PC-3 (cell line): ENCODE data around the gene THRB. TPM values are rescaled to one million over a fixed set of nuclear protein-coding genes. Genes with fewer than 3 reads are reported as not detected.

ENCODE experiments used
- ATAC-seq: fragments of 200-7000 bp; cut with Tn5 transposase; 2 replicates; pipeline ENCODE4 v1.9.1; 2020; ENCODE audit warnings: mild to moderate bottlenecking, moderate library complexity
- BruUV-seq: library from RNA; stranded (reverse); fragments of 400-500 nt; replicated peaks from 2 replicates; lab custom pipeline; 2021; lab: Mats Ljungman, UMichigan
- CTCF ChIA-PET: fragments of 300-600 bp; sonication (Branson Sonifier 250); formaldehyde crosslinking; loops from one replicate; lab custom pipeline; 2022; ENCODE audit warnings: antibody characterized with exemption; lab: Charles Lee
- POLR2A ChIA-PET: fragments of 300-600 bp; sonication (Branson Sonifier 250); formaldehyde crosslinking; loops from one replicate; lab custom pipeline; 2022; ENCODE audit warnings: antibody characterized with exemption; ENCODE audit not compliant: unreplicated experiment; lab: Charles Lee
- DNase-seq: peaks from one replicate; pipeline ENCODE4 v3.0.0-alpha.2; 2015
- H2AFZ ChIP-seq: fragments of 300-600 bp; sonication (generic); 2 replicates; pipeline ENCODE4 v1.6.0; 2016; ENCODE audit warnings: antibody characterized with exemption, low read length
- H3F3A ChIP-seq: fragments of 300-600 bp; sonication (generic); one replicate; pipeline ENCODE4 v1.6.0; 2017; ENCODE audit warnings: antibody characterized with exemption, low read length, control low read depth, mild to moderate bottlenecking; ENCODE audit not compliant: unreplicated experiment
- H3K27ac ChIP-seq: fragments of 300-600 bp; sonication (generic); 2 replicates; pipeline ENCODE4 v1.5.1; 2016; ENCODE audit warnings: mild to moderate bottlenecking, low read length
- H3K27me3 ChIP-seq: fragments of 300-600 bp; sonication (generic); 2 replicates; pipeline ENCODE4 v1.6.1; 2016; ENCODE audit warnings: low read length, mixed read lengths
- H3K36me3 ChIP-seq: fragments of 300-600 bp; sonication (generic); 2 replicates; pipeline ENCODE4 v1.6.1; 2016; ENCODE audit warnings: low read depth, mixed run types, low read length, mixed read lengths
- H3K4me1 ChIP-seq: fragments of 300-600 bp; sonication (generic); 2 replicates; pipeline ENCODE4 v1.5.1; 2016; ENCODE audit warnings: low read length; ENCODE audit not compliant: insufficient read depth
- H3K4me2 ChIP-seq: fragments of 300-600 bp; sonication (generic); 2 replicates; pipeline ENCODE4 v1.6.0; 2016; ENCODE audit warnings: low read length
- H3K4me3 ChIP-seq: fragments of 300-600 bp; sonication (generic); 2 replicates; pipeline ENCODE4 v1.5.1; 2016; ENCODE audit warnings: mild to moderate bottlenecking, low read length, mixed read lengths
- H3K79me2 ChIP-seq: fragments of 300-600 bp; sonication (generic); 2 replicates; pipeline ENCODE4 v1.6.1; 2017; ENCODE audit warnings: low read length, mixed read lengths
- H3K9ac ChIP-seq: fragments of 300-600 bp; sonication (generic); 2 replicates; pipeline ENCODE4 v1.6.0; 2016; ENCODE audit warnings: mild to moderate bottlenecking, low read length
- H3K9me2 ChIP-seq: fragments of 300-600 bp; sonication (generic); replicated peaks from 2 replicates; pipeline ENCODE4 v1.6.1; 2016; ENCODE audit warnings: mixed run types, low read length, mixed read lengths
- H3K9me3 ChIP-seq: fragments of 300-600 bp; sonication (generic); 2 replicates; pipeline ENCODE4 v1.6.1; 2016; ENCODE audit warnings: low read length, mixed read lengths
- H4K20me1 ChIP-seq: fragments of 300-600 bp; sonication (generic); 2 replicates; pipeline ENCODE4 v1.6.1; 2016; ENCODE audit warnings: low read length, mixed read lengths
- EZH2 ChIP-seq: fragments of 300-600 bp; sonication (generic); IDR thresholded peaks from one replicate; pipeline ENCODE4 v1.6.1; 2017; ENCODE audit warnings: antibody characterized with exemption, mild to moderate bottlenecking, low read length; ENCODE audit not compliant: unreplicated experiment
- EZH2phosphoT487 ChIP-seq: fragments of 300-600 bp; sonication (generic); IDR thresholded peaks from 2 replicates; pipeline ENCODE4 v1.6.1; 2018; ENCODE audit warnings: mild to moderate bottlenecking, antibody characterized with exemption, low read length, borderline replicate concordance
- intact Hi-C: fragments of 100-400 bp; cut with micrococcal nuclease; formaldehyde crosslinking; loops from 2 replicates; pipeline ENCODE4 v1.9.0; 2023
- total RNA-seq: library from RNA; depleted of rRNA; stranded (reverse); fragments of >200 nt; gene quantifications from 2 replicates; pipeline ENCODE4 v1.2.3, GENCODE V29; 2014
- TF ChIP-seq, protein P1 (sequence below): fragments of 300-600 bp; sonication (generic); conservative IDR thresholded peaks from 2 replicates; pipeline ENCODE4 v1.5.1; 2017; ENCODE audit warnings: antibody characterized with exemption, low read depth, mild to moderate bottlenecking, low read length

The THRB gene
- total RNA-seq, 1 experiment from 2014 or later, result 9.7 TPM

DNA sequence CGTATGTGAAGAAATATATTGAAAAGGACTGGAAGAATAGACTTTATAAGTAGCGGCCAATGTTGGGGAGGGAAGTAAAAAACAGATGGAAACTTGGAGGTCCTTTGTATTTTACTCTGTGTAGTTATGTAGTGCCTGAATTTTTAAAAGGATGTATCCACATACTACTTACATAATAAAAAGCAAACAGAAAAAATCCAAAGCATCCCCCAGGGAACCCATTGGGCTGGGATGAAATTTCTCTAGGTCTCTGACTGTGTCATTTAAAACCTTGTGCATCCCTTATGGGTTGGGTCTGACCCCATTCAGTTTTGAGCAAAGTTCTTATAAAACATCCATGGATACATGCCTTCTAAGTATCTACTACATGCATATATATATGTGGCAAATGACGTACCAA lies 408.4 kb downstream of the THRB start:
- H3K27ac ChIP-seq, result no peak overlapping the region
- H3K4me3 ChIP-seq, result no peak overlapping the region
- intact Hi-C loops, result loop anchor here (5.0 kb wide), 1 partner anchor 61 kb away; no protein-coding TSS in a partner anchor
- no peak overlapping the region for H3K9ac ChIP-seq
- no peaks in the 10 kb centered on the region for H3K9me3 ChIP-seq
- no peaks in the 10 kb centered on the region for H4K20me1 ChIP-seq
- CTCF ChIA-PET, result no interaction called here
- H3K4me2 ChIP-seq, result no peak overlapping the region
- no peaks in the 10 kb centered on the region for H3K27me3 ChIP-seq
- no peaks in the 10 kb centered on the region for H3K9me2 ChIP-seq
- no peaks in the 10 kb centered on the region for H3K36me3 ChIP-seq
- H3F3A ChIP-seq, result no peaks in the 10 kb centered on the region
- no TSS peak for BruUV-seq
- H3K79me2 ChIP-seq, result no peaks in the 10 kb centered on the region
- POLR2A ChIA-PET, result no interaction called here
- no peaks in the 10 kb centered on the region for H3K4me1 ChIP-seq
- no peak for TF ChIP-seq EZH2phosphoT487
- no peak for TF ChIP-seq EZH2
- TF ChIP-seq, protein P1, sequence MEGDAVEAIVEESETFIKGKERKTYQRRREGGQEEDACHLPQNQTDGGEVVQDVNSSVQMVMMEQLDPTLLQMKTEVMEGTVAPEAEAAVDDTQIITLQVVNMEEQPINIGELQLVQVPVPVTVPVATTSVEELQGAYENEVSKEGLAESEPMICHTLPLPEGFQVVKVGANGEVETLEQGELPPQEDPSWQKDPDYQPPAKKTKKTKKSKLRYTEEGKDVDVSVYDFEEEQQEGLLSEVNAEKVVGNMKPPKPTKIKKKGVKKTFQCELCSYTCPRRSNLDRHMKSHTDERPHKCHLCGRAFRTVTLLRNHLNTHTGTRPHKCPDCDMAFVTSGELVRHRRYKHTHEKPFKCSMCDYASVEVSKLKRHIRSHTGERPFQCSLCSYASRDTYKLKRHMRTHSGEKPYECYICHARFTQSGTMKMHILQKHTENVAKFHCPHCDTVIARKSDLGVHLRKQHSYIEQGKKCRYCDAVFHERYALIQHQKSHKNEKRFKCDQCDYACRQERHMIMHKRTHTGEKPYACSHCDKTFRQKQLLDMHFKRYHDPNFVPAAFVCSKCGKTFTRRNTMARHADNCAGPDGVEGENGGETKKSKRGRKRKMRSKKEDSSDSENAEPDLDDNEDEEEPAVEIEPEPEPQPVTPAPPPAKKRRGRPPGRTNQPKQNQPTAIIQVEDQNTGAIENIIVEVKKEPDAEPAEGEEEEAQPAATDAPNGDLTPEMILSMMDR, result no peak
- DNase-seq, result no peak
- no peak for ATAC-seq
- H2AFZ ChIP-seq, result no peak overlapping the region

DNA sequence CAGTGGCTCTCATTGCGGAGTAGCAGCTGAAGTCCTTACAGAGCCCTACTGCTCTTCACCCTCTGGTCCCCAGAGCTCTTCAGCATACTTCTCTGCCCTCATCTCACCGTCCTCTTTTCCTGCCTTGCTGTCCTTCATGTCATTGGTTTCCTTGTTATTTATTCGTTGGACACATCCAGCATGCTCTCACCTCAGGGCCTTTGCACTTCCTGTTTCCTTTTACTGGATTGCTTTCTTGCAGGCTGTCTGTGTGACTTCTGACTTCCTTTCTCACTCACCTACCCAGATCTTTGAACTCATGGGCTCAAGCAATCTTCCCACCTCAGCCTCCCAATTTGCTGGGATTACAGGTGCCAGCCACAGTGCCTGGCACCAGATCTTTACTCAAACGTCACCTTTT lies 422.5 kb downstream of the THRB start:
- ChIA-PET CTCF (no interaction called here), POLR2A (no interaction called here)
- no peaks in the 10 kb centered on the region for H3K79me2 ChIP-seq
- no peaks in the 10 kb centered on the region for H3K9me3 ChIP-seq
- H3K4me3 ChIP-seq, result no peak overlapping the region
- no peaks in the 10 kb centered on the region for H3K27me3 ChIP-seq
- intact Hi-C loops, result loop anchor here (10.0 kb wide), 2 partner anchors 93 to 423 kb away; partner anchors contain the start of gene THRB
- H3K4me2 ChIP-seq, result no peak overlapping the region
- TF ChIP-seq EZH2 (no peak), EZH2phosphoT487 (no peak)
- TF ChIP-seq, protein P1, result no peak
- H3K9me2 ChIP-seq, result no peaks in the 10 kb centered on the region
- H4K20me1 ChIP-seq, result no peaks in the 10 kb centered on the region
- no TSS peak for BruUV-seq
- no peaks in the 10 kb centered on the region for H3K36me3 ChIP-seq
- DNase-seq (no peak), ATAC-seq (no peak)
- H3F3A ChIP-seq, result no peaks in the 10 kb centered on the region
- no peaks in the 10 kb centered on the region for H3K4me1 ChIP-seq
- H2AFZ ChIP-seq, result no peak overlapping the region
- H3K9ac ChIP-seq, result no peak overlapping the region
- H3K27ac ChIP-seq, result no peak overlapping the region

DNA sequence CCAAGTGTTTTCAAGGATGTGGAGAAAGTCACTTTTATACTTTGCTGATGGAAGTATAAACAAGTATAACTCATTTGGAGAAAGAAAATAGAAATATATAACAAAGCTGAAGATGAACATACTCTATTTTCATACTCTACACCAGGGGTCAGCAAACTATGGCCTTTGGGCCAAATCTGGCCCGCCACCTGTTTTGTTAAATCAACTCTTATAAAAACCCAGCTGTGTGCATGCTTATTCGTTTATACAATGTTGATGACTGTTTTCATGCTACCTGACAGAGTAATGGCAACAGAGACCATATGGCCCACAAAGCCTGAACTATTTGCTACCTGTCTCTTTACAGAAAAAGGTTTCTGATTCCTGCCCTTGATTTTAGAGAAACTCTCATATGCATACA lies 425.6 kb downstream of the THRB start:
- CTCF ChIA-PET, result interaction anchor here (0.6 to 1.0 kb wide), 3 partner anchors 117 to 615 kb away, joined by 3 read pairs; no protein-coding TSS in a partner anchor
- peak; percentile 48 for ATAC-seq
- H2AFZ ChIP-seq, result no peak overlapping the region

More for the DNA sequence above, 425.6 kb downstream of the THRB start:
- Histone ChIP-seq H3K79me2 (no peaks in the 10 kb centered on the region), H3K9ac (no peak overlapping the region), H3K36me3 (no peaks in the 10 kb centered on the region), H3K27ac (no peak overlapping the region), H3K4me3 (no peak overlapping the region), H3K4me2 (no peak overlapping the region), H3F3A (no peaks in the 10 kb centered on the region), H3K9me3 (no peaks in the 10 kb centered on the region), H3K9me2 (no peaks in the 10 kb centered on the region), H3K4me1 (no peaks in the 10 kb centered on the region), H3K27me3 (no peaks in the 10 kb centered on the region), H4K20me1 (no peaks in the 10 kb centered on the region)
- POLR2A ChIA-PET, result interaction anchor here (0.5 kb wide), 1 partner anchor 204 kb away, joined by 3 read pairs; no protein-coding TSS in a partner anchor
- no peak for TF ChIP-seq EZH2
- TF ChIP-seq, protein P1, result peak; percentile 62
- no peak for TF ChIP-seq EZH2phosphoT487
- BruUV-seq, result no TSS peak
- intact Hi-C loops, result loop anchor here (1.0 to 10.0 kb wide), 3 partner anchors 169 to 615 kb away; no protein-coding TSS in a partner anchor
- DNase-seq, result peak; percentile 42
